ENCODE results near the gene C9orf72. TPM values are rescaled to one million over a fixed set of nuclear protein-coding genes. Genes with fewer than 3 reads are reported as not detected.

Gene C9orf72
- total and polyA plus RNA-seq, 2 of the 8 experiments (the other 6 are each of a cell fraction or from before 2014, with no cell fraction given) = 7.2 to 17.5 TPM

DNA sequence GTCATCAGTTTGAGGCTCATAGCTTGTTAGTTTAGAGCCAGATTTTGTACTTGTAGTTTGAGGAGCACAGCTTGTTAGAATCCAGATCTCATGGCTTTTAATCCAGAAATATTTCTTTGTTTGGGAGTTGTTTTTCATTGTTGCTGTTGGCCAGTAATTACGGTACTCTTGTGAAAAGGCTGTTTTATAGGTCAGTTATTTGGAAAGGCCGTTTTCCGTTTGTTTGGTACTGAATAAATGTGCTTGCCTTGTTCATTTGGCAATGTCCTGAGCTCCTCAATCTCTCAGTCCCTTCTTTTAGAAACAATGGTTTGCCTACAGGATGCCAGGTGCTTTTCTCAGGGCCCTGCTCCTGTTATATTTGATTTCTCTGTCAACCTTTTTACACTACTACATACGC lies 39.1 kb downstream of the C9orf72 start:
- Histone ChIP-seq H3K18ac (ENCODE audit: extremely low read depth, low read length) (no peak overlapping the region), H3K4me3 (ENCODE audit: extremely low read depth in 1 of 4, insufficient read depth in 2 of 4, low read depth in 3 of 4, low read length in 4 of 4) (no peak overlapping the region), H4K8ac (ENCODE audit: extremely low read depth, insufficient read depth, low read length) (no peak overlapping the region), H3K14ac (ENCODE audit: insufficient read length) (no peak overlapping the region), H2BK20ac (ENCODE audit: low read length) (no peak overlapping the region), H4K20me1 (replicated peaks in 1 of 2; ENCODE audit: control insufficient read depth in 1 of 2, insufficient read depth in 2 of 2, low read length in 2 of 2) (no peaks in the 10 kb centered on the region), H2BK120ac (replicated peaks; ENCODE audit: low read depth, low read length) (no peak overlapping the region), H3K23me2 (ENCODE audit: low read depth, low read length) (peaks cover 3% of the 10 kb centered on the region; the same call in 1 of the 2 replicates), H2AK5ac (ENCODE audit: low read depth, low read length) (no peak overlapping the region), H3K27me3 (replicated peaks in 1 of 4; ENCODE audit: control insufficient read depth in 3 of 4, extremely low read depth in 1 of 4, insufficient read depth in 3 of 4, low read length in 3 of 4) (no peaks in the 10 kb centered on the region), H2AFZ (ENCODE audit: low read length) (no peak overlapping the region), H4K5ac (ENCODE audit: insufficient read length, low read depth, low read length) (no peak overlapping the region), H3K56ac (replicated peaks; ENCODE audit: insufficient read length, low read depth, low read length) (no peak overlapping the region), H3K36me3 (ENCODE audit: control insufficient read depth in 2 of 4, insufficient read depth in 4 of 4, low read length in 3 of 4) (no peaks in the 10 kb centered on the region), H3K79me2 (ENCODE audit: control insufficient read depth in 1 of 2, insufficient read depth in 2 of 2, low read length in 2 of 2) (no peaks in the 10 kb centered on the region), H4K91ac (replicated peaks; ENCODE audit: insufficient read length, low read length) (no peak overlapping the region), H2BK15ac (ENCODE audit: low read length) (no peak overlapping the region), H2BK5ac (ENCODE audit: low read depth, low read length) (no peak overlapping the region), H2BK12ac (ENCODE audit: low read depth, low read length) (no peak overlapping the region), H3K9ac (replicated peaks in 1 of 4; ENCODE audit: extremely low read depth in 1 of 4, low read depth in 3 of 4, low read length in 3 of 4) (no peak overlapping the region), H3K23ac (ENCODE audit: insufficient read length) (no peak overlapping the region), H3K4ac (replicated peaks; ENCODE audit: insufficient read length, low read depth, low read length) (no peak overlapping the region), H3K9me3 (ENCODE audit: insufficient read depth in 2 of 2, low read depth in 1 of 2, low read length in 1 of 2) (no peaks in the 10 kb centered on the region), H3K4me1 (replicated peaks in 1 of 4; ENCODE audit: control insufficient read depth in 3 of 4, insufficient read depth in 4 of 4, low read length in 3 of 4) (peaks cover 0 to 5% (median 0%) of the 10 kb centered on the region in 4 experiments; a peak in 3 of 7 replicates), H3K79me1 (ENCODE audit: low read depth, low read length) (no peaks in the 10 kb centered on the region), H3K4me2 (ENCODE audit: insufficient read depth in 1 of 2, low read depth in 2 of 2, low read length in 2 of 2) (no peak overlapping the region), H3K27ac (ENCODE audit: low read depth, low read length) (no peak overlapping the region)
- FAIRE-seq = peak; percentile 24
- no peak for DNase-seq (ENCODE audit: low read depth in 1 of 2, low spot score in 2 of 2)
- 94% methylated on average over 4 of the region's 4 CpGs; no CpG with 5 or more reads in 1 of the 2 experiments for WGBS, 2 experiments (ENCODE audit: extremely low coverage in 1 of 2, insufficient coverage in 1 of 2, insufficient read length in 1 of 2, insufficient replicate concordance in 2 of 2, low coverage in 1 of 2, low lambda C conversion rate in 2 of 2, missing lambda C conversion rate in 1 of 2)
- POLR2A ChIA-PET (ENCODE audit: partially characterized antibody) = interaction anchor here (0.6 to 1.2 kb wide), 3 partner anchors 12 to 201 kb away, joined by 3 to 4 read pairs (median 3); no protein-coding TSS in a partner anchor
- CTCF ChIA-PET (ENCODE audit: partially characterized antibody) = interaction anchor here (1.4 to 2.8 kb wide), 3 partner anchors 9 to 202 kb away, joined by 3 to 16 read pairs (median 8); no protein-coding TSS in a partner anchor
- TF ChIP-seq HDAC2 (IDR thresholded peaks at IDR 0.05; ENCODE audit: borderline replicate concordance in 1 of 2, low read depth in 2 of 2, low read length in 2 of 2) (no peak), JUN (IDR thresholded peaks at IDR 0.05; ENCODE audit: low read depth, low read length) (no peak), HDAC6 (IDR thresholded peaks at IDR 0.05; ENCODE audit: low read depth, low read length) (no peak)
